Measurements from ENCODE around the gene PRIM2.
"Not testable (repeated sequence)": the region's sequence is repeated elsewhere in the genome, so short reads cannot be mapped to it uniquely, and the experiment has no call there.

Gene PRIM2

GRCh38 chr6:57572844-57573243, 255.4 kb downstream of the PRIM2 start:
- not testable (repeated sequence) for H3K36me3 Mint-ChIP-seq (ENCODE audit: low read depth); DNase-seq; H3K4me3 Mint-ChIP-seq; H3K27ac Mint-ChIP-seq; H3K4me1 Mint-ChIP-seq (ENCODE audit: low read depth); H3K27me3 Mint-ChIP-seq; H3K9me3 Mint-ChIP-seq

- not testable (repeated sequence) for H3K27ac Mint-ChIP-seq; DNase-seq; H3K36me3 Mint-ChIP-seq (ENCODE audit: low read depth); H3K9me3 Mint-ChIP-seq; H3K27me3 Mint-ChIP-seq; H3K4me1 Mint-ChIP-seq (ENCODE audit: low read depth); H3K4me3 Mint-ChIP-seq
These were observed 259.6 kb downstream of the PRIM2 start for GRCh38 chr6:57577023-57577422.

GRCh38 chr6:57579489-57579888, 262.1 kb downstream of the PRIM2 start:
- not testable (repeated sequence) for H3K27ac Mint-ChIP-seq; DNase-seq; H3K27me3 Mint-ChIP-seq; H3K4me1 Mint-ChIP-seq (ENCODE audit: low read depth); H3K36me3 Mint-ChIP-seq (ENCODE audit: low read depth); H3K4me3 Mint-ChIP-seq; H3K9me3 Mint-ChIP-seq

DNA sequence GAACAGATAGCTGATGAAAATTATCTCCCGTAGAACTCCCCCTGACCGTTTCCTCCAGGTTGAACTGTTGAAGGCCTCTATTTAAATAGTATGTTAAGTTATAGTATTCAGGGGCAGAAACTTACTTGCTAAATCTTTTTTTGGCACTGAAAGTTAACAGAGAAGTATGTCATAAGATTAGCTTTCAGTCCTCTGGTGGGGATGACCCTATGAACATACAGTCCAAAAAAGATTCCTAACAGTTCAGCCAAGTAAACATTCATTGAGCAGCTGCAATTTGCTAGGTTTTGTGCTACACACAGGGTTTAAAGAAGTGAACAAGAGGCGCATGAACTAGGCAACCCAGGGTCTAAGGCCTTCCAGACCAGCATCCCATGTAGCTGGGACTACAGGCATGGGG, 264.2 kb downstream of the PRIM2 start:
- DNase-seq; H3K9me3 Mint-ChIP-seq; H3K36me3 Mint-ChIP-seq (ENCODE audit: low read depth); H3K4me3 Mint-ChIP-seq; H3K27me3 Mint-ChIP-seq; H3K4me1 Mint-ChIP-seq (ENCODE audit: low read depth); H3K27ac Mint-ChIP-seq: not testable (repeated sequence)

- H3K9me3 Mint-ChIP-seq; H3K4me1 Mint-ChIP-seq (ENCODE audit: low read depth); DNase-seq; H3K27ac Mint-ChIP-seq; H3K4me3 Mint-ChIP-seq; H3K27me3 Mint-ChIP-seq: not testable (repeated sequence)
- H3K36me3 Mint-ChIP-seq (ENCODE audit: low read depth), result peaks cover 36% of the 10 kb centered on the region
These were observed 283.7 kb downstream of the PRIM2 start for GRCh38 chr6:57601105-57601504.

- H3K27me3 Mint-ChIP-seq; DNase-seq; H3K27ac Mint-ChIP-seq; H3K4me3 Mint-ChIP-seq; H3K9me3 Mint-ChIP-seq; H3K4me1 Mint-ChIP-seq (ENCODE audit: low read depth): not testable (repeated sequence)
- peaks cover 59% of the 10 kb centered on the region for H3K36me3 Mint-ChIP-seq (ENCODE audit: low read depth)
These were observed 287.9 kb downstream of the PRIM2 start for GRCh38 chr6:57605303-57605702.

- not testable (repeated sequence) for DNase-seq; H3K4me1 Mint-ChIP-seq (ENCODE audit: low read depth); H3K27me3 Mint-ChIP-seq; H3K4me3 Mint-ChIP-seq; H3K27ac Mint-ChIP-seq; H3K9me3 Mint-ChIP-seq
- H3K36me3 Mint-ChIP-seq (ENCODE audit: low read depth), result peaks cover 55% of the 10 kb centered on the region
These were observed 288.9 kb downstream of the PRIM2 start for GRCh38 chr6:57606331-57606730.

GRCh38 chr6:57610612-57611011, 293.2 kb downstream of the PRIM2 start:
- not testable (repeated sequence) for H3K4me3 Mint-ChIP-seq; H3K4me1 Mint-ChIP-seq (ENCODE audit: low read depth); H3K27ac Mint-ChIP-seq; DNase-seq; H3K27me3 Mint-ChIP-seq; H3K9me3 Mint-ChIP-seq
- peaks cover 41% of the 10 kb centered on the region for H3K36me3 Mint-ChIP-seq (ENCODE audit: low read depth)

- DNase-seq; H3K27me3 Mint-ChIP-seq; H3K4me1 Mint-ChIP-seq (ENCODE audit: low read depth); H3K9me3 Mint-ChIP-seq; H3K4me3 Mint-ChIP-seq; H3K27ac Mint-ChIP-seq: not testable (repeated sequence)
- peaks cover 35% of the 10 kb centered on the region for H3K36me3 Mint-ChIP-seq (ENCODE audit: low read depth)
These were observed 301.5 kb downstream of the PRIM2 start for GRCh38 chr6:57618959-57619358.

DNA sequence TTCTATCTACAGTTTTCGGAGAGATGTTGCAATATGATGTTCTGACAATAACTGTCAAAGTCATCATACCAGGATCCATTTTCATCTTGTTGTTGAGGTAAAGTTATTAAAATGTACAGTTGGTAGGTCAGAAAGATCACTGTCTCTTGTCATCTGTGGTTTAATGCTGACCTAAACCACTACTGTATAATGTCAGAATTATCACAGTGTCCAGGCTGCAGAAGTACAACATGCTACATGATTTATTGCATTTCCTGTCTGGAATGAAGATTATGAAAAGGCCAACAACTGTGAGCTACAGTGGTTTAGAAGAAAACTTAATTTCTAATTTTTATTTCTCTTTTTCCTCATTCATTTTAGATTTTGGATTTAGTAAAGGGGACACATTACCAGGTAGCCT, 314.3 kb downstream of the PRIM2 start:
- H3K4me3 Mint-ChIP-seq; H3K9me3 Mint-ChIP-seq; H3K27ac Mint-ChIP-seq; DNase-seq; H3K27me3 Mint-ChIP-seq; H3K4me1 Mint-ChIP-seq (ENCODE audit: low read depth): not testable (repeated sequence)
- peaks cover 43% of the 10 kb centered on the region for H3K36me3 Mint-ChIP-seq (ENCODE audit: low read depth)

DNA sequence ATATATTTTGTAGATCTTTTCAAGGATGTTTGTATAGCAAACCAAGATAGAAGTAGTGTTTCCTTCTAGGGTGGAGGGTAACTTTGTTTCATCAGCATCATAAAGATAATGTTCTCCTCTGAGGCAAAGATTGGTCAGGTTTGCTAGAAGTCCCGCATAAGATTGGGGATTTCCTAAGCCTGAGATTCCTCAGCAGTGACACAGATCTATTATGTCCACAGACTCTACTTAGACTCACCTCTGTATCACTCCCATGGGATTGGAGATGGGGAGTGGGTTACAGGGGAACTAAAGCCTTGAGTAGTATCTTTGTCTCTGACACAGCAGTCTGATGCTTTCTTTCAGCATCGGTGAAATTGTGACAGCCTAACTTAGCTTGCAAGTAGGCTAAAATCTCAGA, 341.1 kb downstream of the PRIM2 start:
- not testable (repeated sequence) for DNase-seq; H3K4me3 Mint-ChIP-seq; H3K27ac Mint-ChIP-seq; H3K36me3 Mint-ChIP-seq (ENCODE audit: low read depth); H3K4me1 Mint-ChIP-seq (ENCODE audit: low read depth); H3K27me3 Mint-ChIP-seq; H3K9me3 Mint-ChIP-seq

DNA sequence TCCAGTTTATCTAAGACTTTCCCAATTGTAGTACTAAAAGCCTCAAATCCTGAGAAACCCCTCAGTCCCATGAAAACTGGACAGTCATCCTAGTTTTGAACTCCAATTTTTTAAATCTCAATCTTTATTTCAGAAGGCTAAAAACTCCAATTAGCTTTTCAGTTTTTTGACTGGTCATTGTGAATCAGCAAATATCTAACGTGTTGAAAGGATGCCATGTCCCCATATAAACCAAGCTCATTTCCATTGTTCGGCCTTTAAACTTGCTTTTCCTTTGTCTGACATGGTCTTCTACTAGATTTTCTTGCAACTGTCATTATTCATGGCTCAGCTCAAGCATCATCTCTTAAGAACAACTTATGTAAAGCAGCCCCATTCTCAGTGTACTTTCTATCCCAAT, 342.4 kb downstream of the PRIM2 start:
- H3K9me3 Mint-ChIP-seq; DNase-seq; H3K4me3 Mint-ChIP-seq; H3K27ac Mint-ChIP-seq; H3K27me3 Mint-ChIP-seq; H3K36me3 Mint-ChIP-seq (ENCODE audit: low read depth); H3K4me1 Mint-ChIP-seq (ENCODE audit: low read depth): not testable (repeated sequence)

GRCh38 chr6:57660940-57661339, 343.5 kb downstream of the PRIM2 start:
- DNase-seq; H3K27ac Mint-ChIP-seq; H3K9me3 Mint-ChIP-seq; H3K4me1 Mint-ChIP-seq (ENCODE audit: low read depth); H3K27me3 Mint-ChIP-seq; H3K36me3 Mint-ChIP-seq (ENCODE audit: low read depth); H3K4me3 Mint-ChIP-seq: not testable (repeated sequence)

DNA sequence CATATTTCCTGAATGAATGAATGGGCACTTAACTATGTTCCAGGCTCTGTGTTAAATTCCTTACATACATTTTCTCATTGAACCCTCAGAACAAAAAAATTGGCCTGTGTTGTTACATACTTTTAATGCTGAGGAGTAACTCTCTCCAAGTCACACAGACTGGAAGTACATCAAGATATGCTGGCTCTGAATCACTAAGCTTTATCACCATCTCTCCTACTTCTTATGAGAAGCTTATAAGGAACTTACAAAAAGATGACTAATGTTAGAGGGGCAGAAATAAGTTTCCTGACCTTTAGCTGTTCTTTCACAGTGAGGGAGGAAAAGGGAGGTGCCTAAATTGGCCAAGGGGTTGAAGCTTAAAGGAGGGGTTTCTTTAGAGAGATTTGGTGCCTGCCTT, 350.7 kb downstream of the PRIM2 start:
- not testable (repeated sequence) for H3K36me3 Mint-ChIP-seq (ENCODE audit: low read depth)

GRCh38 chr6:57671237-57671636, 353.8 kb downstream of the PRIM2 start:
- not testable (repeated sequence) for H3K27ac Mint-ChIP-seq, H3K27me3 Mint-ChIP-seq

More for the DNA sequence above, 350.7 kb downstream of the PRIM2 start:
- H3K4me1 Mint-ChIP-seq (ENCODE audit: low read depth); H3K27me3 Mint-ChIP-seq; H3K4me3 Mint-ChIP-seq; DNase-seq; H3K27ac Mint-ChIP-seq; H3K9me3 Mint-ChIP-seq: not testable (repeated sequence)

GRCh38 chr6:57671937-57672627, 354.7 kb downstream of the PRIM2 start:
- H3K4me3 Mint-ChIP-seq; H3K4me1 Mint-ChIP-seq (ENCODE audit: low read depth); DNase-seq; H3K9me3 Mint-ChIP-seq; H3K27ac Mint-ChIP-seq; H3K36me3 Mint-ChIP-seq (ENCODE audit: low read depth): not testable (repeated sequence)
- peaks cover 10% of the 10 kb centered on the region for H3K27me3 Mint-ChIP-seq

More at GRCh38 chr6:57671237-57671636, 353.8 kb downstream of the PRIM2 start:
- not testable (repeated sequence) for H3K4me3 Mint-ChIP-seq; DNase-seq; H3K4me1 Mint-ChIP-seq (ENCODE audit: low read depth); H3K36me3 Mint-ChIP-seq (ENCODE audit: low read depth); H3K9me3 Mint-ChIP-seq

All from activated T-cell treated with anti-CD3 and anti-CD28 coated beads, Interleukin-2, amount 50 U/mL, for 24 hours (primary cell).